GM18868 (cell line): Measurements from ENCODE around the gene LINC00305.

Source experiments
- ATAC-seq: cut with Tn5 transposase; IDR thresholded peaks from one replicate; pipeline ENCODE4 v1.9.1; 2021; ENCODE audit warnings: mild to moderate bottlenecking, moderate library complexity; ENCODE audit not compliant: unreplicated experiment

LINC00305 gene

GRCh38 chr18:64148988-64149387, at the start of gene LINC00305:
TSS of gene LINC00305 (minus strand) at chr18:64149088.
- no peak for ATAC-seq

DNA sequence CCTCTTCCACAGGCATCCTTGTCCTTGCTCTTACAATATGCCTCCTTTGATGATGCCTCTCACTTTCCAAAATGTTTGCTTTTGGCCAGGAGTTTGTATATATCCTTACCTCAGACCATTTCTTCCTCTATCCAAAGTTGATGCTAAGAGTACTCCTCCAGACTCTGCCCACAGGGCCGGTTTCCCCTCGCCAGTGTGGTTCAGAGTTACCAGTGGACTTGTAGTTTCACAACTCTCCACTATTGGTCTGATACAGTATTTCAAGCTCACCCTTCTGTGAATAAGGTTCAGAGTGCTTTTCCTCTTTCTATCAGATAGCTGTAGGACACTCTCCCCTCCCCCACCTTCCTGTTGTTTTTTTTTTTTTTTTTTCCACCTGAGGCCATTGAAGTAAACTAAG, 42.2 kb upstream of the LINC00305 start:
- ATAC-seq = no peak

DNA sequence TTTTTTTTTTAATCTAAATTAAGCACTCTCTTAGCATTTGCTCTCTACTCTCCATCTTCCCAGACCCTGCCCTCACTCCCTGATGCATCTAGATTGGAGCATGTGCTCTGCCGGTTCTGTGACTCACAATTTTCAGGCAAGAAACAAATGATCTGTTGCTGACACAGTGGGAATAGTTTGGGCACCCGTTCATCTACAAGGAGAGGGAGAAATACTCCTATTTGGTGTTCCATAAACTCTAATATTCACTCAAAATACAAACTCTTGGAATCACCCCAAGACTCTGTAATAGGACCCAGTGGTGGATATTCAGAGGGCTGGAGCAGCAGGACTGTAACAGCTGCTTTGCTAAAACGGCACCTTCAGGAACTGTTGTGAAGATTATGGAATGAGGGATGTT, 37.1 kb upstream of the LINC00305 start:
- ATAC-seq = no peak

DNA sequence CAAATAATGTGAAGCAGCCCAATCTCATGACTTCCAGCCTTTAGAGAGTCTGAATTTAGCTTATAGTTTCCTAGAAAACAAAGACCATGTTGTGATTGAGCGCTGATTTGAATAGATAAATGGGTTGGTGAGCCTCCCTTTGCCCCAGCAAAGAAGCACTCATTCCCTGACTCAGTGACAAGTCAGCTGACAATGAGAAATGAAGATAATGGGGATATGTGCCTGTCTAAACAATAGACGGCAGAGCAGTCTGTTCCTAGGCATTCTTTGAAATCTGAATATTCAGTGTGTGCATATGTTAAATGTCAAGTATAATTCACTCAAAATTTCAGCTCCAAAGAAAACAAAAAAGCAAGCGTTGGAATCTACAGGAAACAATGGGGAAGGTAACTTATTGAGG, 34.8 kb upstream of the LINC00305 start:
- ATAC-seq = no peak

- ATAC-seq = no peak
Observed at GRCh38 chr18:64180617-64181016, 31.7 kb upstream of the LINC00305 start.

- no peak for ATAC-seq
Observed at GRCh38 chr18:64180171-64180570, 31.3 kb upstream of the LINC00305 start.

- no peak for ATAC-seq
Observed at GRCh38 chr18:64179556-64180080, 30.7 kb upstream of the LINC00305 start.

DNA sequence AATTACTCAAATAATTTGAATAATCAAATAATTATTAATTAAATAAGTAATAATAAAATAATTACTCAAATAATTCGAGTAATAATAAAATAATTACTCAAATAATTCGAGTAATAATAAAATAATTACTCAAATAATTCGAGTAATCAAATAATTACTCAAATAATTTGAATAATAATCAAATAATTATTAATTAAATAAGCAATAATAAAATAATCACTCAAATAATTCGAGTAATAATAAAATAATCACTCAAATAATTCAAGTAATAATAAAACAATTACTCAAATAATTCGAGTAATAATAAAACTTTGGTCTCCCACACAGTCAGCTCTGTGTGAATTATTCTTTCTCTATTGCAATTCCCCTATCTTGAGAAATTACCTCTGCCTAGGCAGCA, 30.0 kb upstream of the LINC00305 start:
- no peak for ATAC-seq

DNA sequence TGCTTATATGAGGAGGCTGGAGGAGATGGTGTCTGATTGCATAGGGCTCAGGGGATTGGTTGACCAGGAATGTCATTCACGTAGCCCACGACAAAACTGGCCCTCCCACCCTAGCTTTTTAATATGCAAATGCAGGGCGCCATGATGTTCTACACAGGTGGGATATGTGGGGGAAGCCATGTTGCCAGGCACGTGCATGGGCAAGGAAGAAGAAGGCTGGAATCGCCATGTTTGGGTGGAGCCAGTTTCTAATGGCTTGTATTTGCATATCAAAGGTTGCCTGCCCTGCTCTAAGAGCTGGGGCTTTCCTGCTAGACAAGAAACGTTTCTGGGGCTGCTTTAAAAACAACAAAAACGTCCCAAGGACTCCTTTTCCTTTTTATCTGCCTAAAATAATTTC, 26.5 kb upstream of the LINC00305 start:
- ATAC-seq = no peak

- no peak for ATAC-seq
Observed at GRCh38 chr18:64171576-64171975, 22.7 kb upstream of the LINC00305 start.

DNA sequence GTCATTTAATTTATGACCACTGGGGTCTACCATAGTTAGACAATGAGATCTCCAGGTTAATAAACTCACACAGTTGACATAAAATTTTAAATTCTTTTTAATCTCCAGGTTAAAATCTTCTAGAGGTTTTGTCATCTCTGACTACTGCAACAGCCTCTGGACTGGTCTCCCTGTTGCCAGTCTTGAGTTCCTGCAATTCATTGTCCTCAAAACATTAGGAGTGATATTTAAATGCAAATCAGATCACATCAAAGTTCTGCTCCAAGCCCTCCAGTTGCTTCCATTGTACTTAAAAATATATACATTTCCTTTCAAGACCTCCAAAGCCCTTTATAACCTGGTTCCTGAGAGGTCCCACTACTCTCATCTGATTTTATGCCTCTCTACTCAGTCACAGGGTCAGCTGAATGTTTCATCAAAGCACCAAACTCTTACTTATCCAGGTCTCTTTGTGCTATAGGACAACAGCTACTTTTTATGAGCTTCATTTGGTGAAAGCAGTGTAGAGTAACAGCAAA, 18.6 kb upstream of the LINC00305 start:
- ATAC-seq = no peak

- no peak for ATAC-seq
Observed at GRCh38 chr18:64165906-64166305, 17.0 kb upstream of the LINC00305 start.

DNA sequence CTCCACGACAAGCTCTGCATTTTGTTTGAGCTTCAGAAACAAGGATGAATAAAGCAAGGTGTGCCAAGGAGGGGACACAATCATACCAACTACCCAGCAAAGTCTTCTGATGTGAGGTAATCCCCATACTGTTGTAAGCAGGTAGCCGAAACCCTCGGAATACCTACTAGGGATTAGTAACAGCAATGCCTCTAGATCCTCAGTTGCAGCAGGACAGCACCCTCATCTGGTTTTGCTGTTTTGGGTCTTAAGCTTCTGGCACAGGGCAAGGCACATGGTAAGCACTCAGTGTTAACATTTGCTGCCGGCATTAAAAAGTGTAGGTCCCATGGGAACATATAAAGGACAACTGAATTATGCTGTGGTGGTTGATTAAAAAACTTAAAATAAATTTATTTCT, 16.0 kb upstream of the LINC00305 start:
- no peak for ATAC-seq

DNA sequence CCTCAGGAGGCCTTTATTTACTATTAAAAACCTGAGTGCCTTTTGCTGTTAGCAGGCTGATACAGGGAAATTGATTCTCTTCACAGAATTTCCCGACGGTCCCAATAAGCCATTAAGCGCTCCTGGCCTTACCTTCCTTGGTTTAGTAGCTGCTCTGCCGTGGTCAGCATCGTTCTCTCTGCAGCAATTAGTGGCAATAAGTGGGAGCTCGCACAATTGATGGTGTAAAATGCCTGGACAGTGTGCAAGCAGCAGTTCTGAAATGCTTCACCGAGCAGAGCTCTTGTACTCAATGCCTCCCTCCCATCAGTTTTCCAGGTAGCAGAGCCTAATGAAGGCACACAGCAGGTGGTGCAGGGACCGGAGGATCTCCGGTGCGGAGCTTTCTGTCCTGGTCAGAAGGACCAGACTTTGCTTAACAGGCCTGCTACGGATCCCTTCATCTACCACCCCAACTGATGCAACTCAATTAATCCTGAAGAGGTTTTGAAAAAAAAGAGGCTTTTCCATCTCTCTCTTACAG, 1.1 kb upstream of the LINC00305 start:
- no peak for ATAC-seq

DNA sequence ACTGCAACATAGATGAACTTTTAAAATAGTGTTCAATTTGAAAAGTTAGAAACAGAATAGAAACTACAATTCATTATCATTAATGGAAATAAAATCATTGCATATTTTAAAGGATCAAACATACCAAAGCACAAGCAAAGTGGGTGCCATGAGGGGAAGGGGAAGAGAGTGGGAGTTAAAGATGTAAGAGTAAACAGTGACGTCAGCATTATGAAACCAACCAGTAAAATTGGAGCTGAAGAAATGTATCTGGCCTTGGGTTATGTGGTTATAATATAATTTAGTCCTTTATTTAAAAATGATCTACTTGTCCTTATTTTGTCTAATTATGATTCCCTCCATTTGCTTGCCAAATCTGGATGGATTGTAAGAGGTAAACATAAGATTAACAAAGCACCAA, 6.0 kb downstream of the LINC00305 start:
- no peak for ATAC-seq

GRCh38 chr18:64137914-64138313, 11.0 kb downstream of the LINC00305 start:
- no peak for ATAC-seq

- no peak for ATAC-seq
Observed at GRCh38 chr18:64134044-64134747, 14.7 kb downstream of the LINC00305 start.

DNA sequence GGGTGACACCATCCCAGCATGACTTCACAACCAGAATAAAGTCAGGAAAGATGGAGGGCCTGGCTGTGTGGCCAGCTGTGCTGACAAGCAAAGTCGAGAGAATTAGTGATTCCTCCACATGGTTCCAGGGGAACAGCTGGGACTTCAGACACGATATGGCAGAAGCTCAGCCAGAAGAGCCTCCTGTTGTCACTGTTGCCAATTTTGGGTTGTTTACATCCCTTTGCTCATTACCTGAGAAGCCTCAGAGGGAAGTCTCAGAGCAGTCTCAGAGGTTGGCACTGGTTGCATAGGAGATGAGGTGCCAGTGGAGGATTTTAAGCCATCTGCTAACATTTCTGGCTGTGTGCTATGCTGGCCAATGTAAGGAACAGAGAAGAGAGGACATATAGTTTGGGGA, 16.0 kb downstream of the LINC00305 start:
- ATAC-seq = no peak

DNA sequence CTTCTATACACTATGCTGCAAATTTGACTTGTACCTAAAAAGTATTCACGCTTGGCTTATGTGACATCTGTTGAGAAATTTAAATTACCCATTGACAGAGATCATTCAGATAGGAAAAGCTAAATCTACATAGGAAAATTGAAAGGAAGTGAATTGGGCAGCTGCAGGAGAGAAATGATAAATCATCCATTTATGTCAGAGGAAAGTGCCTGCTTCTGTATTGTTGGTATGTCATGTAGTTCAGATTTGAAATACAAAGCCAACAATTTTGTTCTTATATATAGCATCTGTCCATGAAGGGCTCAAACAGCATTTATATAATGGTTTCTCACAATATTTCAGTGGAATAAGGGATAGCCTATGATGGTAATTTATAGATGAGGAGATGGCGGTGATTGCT, 17.6 kb downstream of the LINC00305 start:
- no peak for ATAC-seq

GRCh38 chr18:64127172-64127571, 21.7 kb downstream of the LINC00305 start:
- ATAC-seq = peak; percentile 60

DNA sequence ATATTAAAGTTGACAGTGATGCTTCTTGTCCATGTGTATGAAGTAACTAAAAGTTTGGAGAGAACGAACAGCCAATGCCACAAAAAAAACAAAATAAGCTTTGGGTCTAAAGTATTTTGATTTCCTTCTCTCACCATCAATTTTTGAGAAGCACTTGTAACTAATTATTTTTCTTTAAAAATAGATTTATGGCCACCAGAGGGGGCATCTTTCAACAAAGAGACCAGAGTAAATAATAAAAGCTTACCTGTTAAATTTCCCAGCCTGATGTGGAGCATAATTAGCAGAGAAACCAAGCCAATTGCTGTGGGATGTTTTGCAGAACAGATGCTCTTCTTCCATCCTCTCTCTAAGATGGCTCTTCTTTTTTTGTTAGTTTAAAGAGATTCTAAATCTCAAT, 29.0 kb downstream of the LINC00305 start:
- no peak for ATAC-seq

- ATAC-seq = no peak
Observed at GRCh38 chr18:64118406-64118805, 30.5 kb downstream of the LINC00305 start.
